ENCODE measurements around the gene CLEC18A.
"Not testable (repeated sequence)": the region's sequence is repeated elsewhere in the genome, so short reads cannot be mapped to it uniquely, and the experiment has no call there.

CLEC18A gene

GRCh38 chr16:69952572-69953355, 1.6 kb downstream of the CLEC18A start:
- not testable (repeated sequence) for DNase-seq

- not testable (repeated sequence) for DNase-seq
Observed at GRCh38 chr16:69954241-69954640, 3.1 kb downstream of the CLEC18A start.

- not testable (repeated sequence) for DNase-seq
Observed at GRCh38 chr16:69963312-69963711, 12.2 kb downstream of the CLEC18A start.

GRCh38 chr16:69964960-69965660, 14.0 kb downstream of the CLEC18A start:
- not testable (repeated sequence) for DNase-seq

GRCh38 chr16:69965661-69966054, 14.5 kb downstream of the CLEC18A start:
- not testable (repeated sequence) for DNase-seq

GRCh38 chr16:69967688-69968087, 16.6 kb downstream of the CLEC18A start:
- DNase-seq = not testable (repeated sequence)

- not testable (repeated sequence) for DNase-seq
Observed at GRCh38 chr16:69968125-69968524, 17.0 kb downstream of the CLEC18A start.

GRCh38 chr16:69969657-69970056, 18.5 kb downstream of the CLEC18A start:
- DNase-seq = not testable (repeated sequence)

- DNase-seq = not testable (repeated sequence)
Observed at GRCh38 chr16:69972120-69972519, 21.0 kb downstream of the CLEC18A start.

GRCh38 chr16:69972935-69973334, 21.8 kb downstream of the CLEC18A start:
- DNase-seq = not testable (repeated sequence)

- not testable (repeated sequence) for DNase-seq
Observed at GRCh38 chr16:69985196-69985595, 34.1 kb downstream of the CLEC18A start.

GRCh38 chr16:69997956-69998355, 46.8 kb downstream of the CLEC18A start:
- not testable (repeated sequence) for DNase-seq

- DNase-seq = not testable (repeated sequence)
Observed at GRCh38 chr16:69999801-70000200, 48.7 kb downstream of the CLEC18A start.

- DNase-seq = peak; percentile 9
Observed at GRCh38 chr16:70003511-70003910, 52.4 kb downstream of the CLEC18A start.

GRCh38 chr16:70008604-70009003, 57.5 kb downstream of the CLEC18A start:
- not testable (repeated sequence) for DNase-seq

GRCh38 chr16:70010615-70011014, 59.5 kb downstream of the CLEC18A start:
- not testable (repeated sequence) for DNase-seq

GRCh38 chr16:70011120-70011519, 60.0 kb downstream of the CLEC18A start:
- not testable (repeated sequence) for DNase-seq

GRCh38 chr16:70012354-70012753, 61.2 kb downstream of the CLEC18A start:
- DNase-seq = not testable (repeated sequence)

- not testable (repeated sequence) for DNase-seq
Observed at GRCh38 chr16:70012951-70013350, 61.8 kb downstream of the CLEC18A start.

Measured in SHP77 treated with DMSO at 0.1 percent for 48 hours (cell line).